Natural killer cell treated with Interleukin-12 subunit alpha and Interleukin-12 subunit beta and Interleukin-15 and Interleukin-18, amount 100 ng/mL, for 72 hours (primary cell): ENCODE results near the gene TUT7. TPM values are rescaled to one million over a fixed set of nuclear protein-coding genes. Genes with fewer than 3 reads are reported as not detected.

Source experiments
- ATAC-seq, 2 donors: fragments of 150-1000 bp; cut with Tn5 transposase in 1 of 2; sonication (Bioruptor Pico), chemical (Tn5 transposase) in 1 of 2; 2 replicates each; pipeline ENCODE4 v1.10.0; 2021
- DNase-seq: peaks from one replicate; pipeline ENCODE4 v3.0.0; 2022; ENCODE audit warnings: low spot score
- H3K27ac Mint-ChIP-seq, 2 donors: 1 replicate in 1 of 2; 2 replicates in 1 of 2; pipeline ENCODE4 v1.8.0; 2022; ENCODE audit warnings: mixed read lengths in 2 of 2, mild to moderate bottlenecking in 1 of 2, moderate library complexity in 1 of 2
- H3K27me3 Mint-ChIP-seq, 2 donors: 1 replicate in 1 of 2; 2 replicates in 1 of 2; pipeline ENCODE4 v1.8.0; 2022; ENCODE audit warnings: mixed read lengths in 2 of 2
- H3K36me3 Mint-ChIP-seq: one replicate; pipeline ENCODE4 v1.8.0; 2022; ENCODE audit warnings: mixed read lengths
- H3K4me1 Mint-ChIP-seq, 2 donors: 1 replicate in 1 of 2; 2 replicates in 1 of 2; pipeline ENCODE4 v1.8.0; 2022; ENCODE audit warnings: low read depth in 2 of 2, mixed read lengths in 2 of 2, mild to moderate bottlenecking in 1 of 2
- H3K4me3 Mint-ChIP-seq: one replicate; pipeline ENCODE4 v1.8.0; 2022; ENCODE audit warnings: mixed read lengths
- H3K9me3 Mint-ChIP-seq: 2 replicates; pipeline ENCODE4 v1.8.0; 2022; ENCODE audit warnings: mixed read lengths
- total RNA-seq, 2 donors: library from RNA; stranded (reverse); gene quantifications; one replicate each; pipeline ENCODE4 v1.2.3, GENCODE V29; 2022

The TUT7 gene
- total RNA-seq, 2 donors from 2014 or later = 51.0 to 58.9 TPM

- DNase-seq (no peak), ATAC-seq (no peak)
- H3K4me1 Mint-ChIP-seq = peaks cover 0 to 4% of the 10 kb centered on the region in 2 donors
These were observed 100.6 kb downstream of the TUT7 start for GRCh38 chr9:86253577-86253976.

DNA sequence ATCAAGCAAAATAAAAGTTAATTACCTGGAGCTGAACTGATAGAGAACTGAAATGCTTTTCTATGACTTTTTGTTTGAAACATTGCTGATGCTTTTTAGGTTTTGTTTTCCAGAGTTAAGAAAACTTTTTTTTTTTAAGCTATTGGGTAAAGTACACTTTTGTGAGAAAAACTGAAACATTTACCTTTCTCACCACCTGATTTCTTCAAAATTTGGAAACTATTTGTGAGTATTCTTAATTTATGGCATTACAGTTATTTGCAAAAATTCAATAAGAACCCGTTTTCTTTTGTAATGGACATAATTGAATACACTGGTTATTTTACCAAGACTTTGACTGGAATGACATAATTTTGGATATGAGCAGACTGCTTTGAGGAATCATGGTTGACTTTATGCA is 101.3 kb downstream of the TUT7 start:
- H3K27me3 Mint-ChIP-seq = peaks cover 0 to 3% of the 10 kb centered on the region in 2 donors
- no peak overlapping the region for H3K4me3 Mint-ChIP-seq
- no peak for ATAC-seq
- H3K36me3 Mint-ChIP-seq = no peaks in the 10 kb centered on the region
- no peak overlapping the region for H3K27ac Mint-ChIP-seq
- H3K9me3 Mint-ChIP-seq = no peaks in the 10 kb centered on the region
- H3K4me1 Mint-ChIP-seq = peaks cover 0 to 4% of the 10 kb centered on the region in 2 donors
- no peak for DNase-seq

More at GRCh38 chr9:86253577-86253976, 100.6 kb downstream of the TUT7 start:
- H3K4me3 Mint-ChIP-seq = no peak overlapping the region
- H3K36me3 Mint-ChIP-seq = no peaks in the 10 kb centered on the region
- H3K9me3 Mint-ChIP-seq = no peaks in the 10 kb centered on the region
- no peak overlapping the region for H3K27ac Mint-ChIP-seq
- H3K27me3 Mint-ChIP-seq = peaks cover 0 to 3% of the 10 kb centered on the region in 2 donors

- no peak overlapping the region for H3K27ac Mint-ChIP-seq
- H3K4me3 Mint-ChIP-seq = no peak overlapping the region
- no peak for ATAC-seq
- H3K9me3 Mint-ChIP-seq = no peaks in the 10 kb centered on the region
- no peaks in the 10 kb centered on the region for H3K36me3 Mint-ChIP-seq
- no peaks in the 10 kb centered on the region for H3K4me1 Mint-ChIP-seq
- no peak for DNase-seq
- H3K27me3 Mint-ChIP-seq = peaks cover 0 to 10% of the 10 kb centered on the region in 2 donors
These were observed 104.1 kb downstream of the TUT7 start for GRCh38 chr9:86250123-86250522.

- Mint-ChIP-seq H3K27ac (no peak overlapping the region), H3K9me3 (no peaks in the 10 kb centered on the region), H3K4me1 (no peaks in the 10 kb centered on the region), H3K27me3 (peaks cover 0 to 10% of the 10 kb centered on the region in 2 donors), H3K4me3 (no peak overlapping the region), H3K36me3 (no peaks in the 10 kb centered on the region)
- ATAC-seq (no peak), DNase-seq (no peak)
These were observed 105.5 kb downstream of the TUT7 start for GRCh38 chr9:86248746-86249145.

DNA sequence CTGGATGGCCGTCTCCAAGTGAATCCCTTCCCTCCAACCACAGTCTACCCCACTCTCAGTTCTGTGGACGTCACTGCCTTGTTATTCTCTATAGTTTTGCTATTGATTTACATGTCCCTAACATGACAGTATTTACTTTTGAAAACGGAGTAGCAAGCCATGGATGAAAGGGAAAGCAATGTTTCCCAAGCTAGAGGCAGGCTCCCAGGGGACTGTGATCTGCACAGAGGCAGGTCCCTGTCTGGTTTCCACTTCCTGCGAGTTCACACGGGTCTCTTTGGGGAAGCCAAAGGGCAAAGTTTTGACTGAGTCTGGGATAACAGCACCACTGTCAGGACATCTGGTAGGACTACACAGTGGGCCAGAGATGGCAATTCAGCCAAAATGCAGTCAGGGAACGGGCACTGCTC is 107.5 kb downstream of the TUT7 start:
- Mint-ChIP-seq H3K9me3 (no peaks in the 10 kb centered on the region), H3K27ac (no peak overlapping the region), H3K27me3 (peaks cover 0 to 9% of the 10 kb centered on the region in 2 donors), H3K4me3 (no peak overlapping the region), H3K4me1 (no peaks in the 10 kb centered on the region), H3K36me3 (no peaks in the 10 kb centered on the region)
- DNase-seq = no peak
- peak in 1 of 2 donors; percentile 56 for ATAC-seq

GRCh38 chr9:86242071-86242470 is 112.1 kb downstream of the TUT7 start:
- no peak for DNase-seq
- H3K4me1 Mint-ChIP-seq = no peaks in the 10 kb centered on the region
- H3K27ac Mint-ChIP-seq = no peak overlapping the region
- H3K27me3 Mint-ChIP-seq = peaks cover 6% of the 10 kb centered on the region in 2 donors
- no peak for ATAC-seq
- H3K36me3 Mint-ChIP-seq = no peaks in the 10 kb centered on the region
- H3K4me3 Mint-ChIP-seq = no peak overlapping the region
- H3K9me3 Mint-ChIP-seq = no peaks in the 10 kb centered on the region

DNA sequence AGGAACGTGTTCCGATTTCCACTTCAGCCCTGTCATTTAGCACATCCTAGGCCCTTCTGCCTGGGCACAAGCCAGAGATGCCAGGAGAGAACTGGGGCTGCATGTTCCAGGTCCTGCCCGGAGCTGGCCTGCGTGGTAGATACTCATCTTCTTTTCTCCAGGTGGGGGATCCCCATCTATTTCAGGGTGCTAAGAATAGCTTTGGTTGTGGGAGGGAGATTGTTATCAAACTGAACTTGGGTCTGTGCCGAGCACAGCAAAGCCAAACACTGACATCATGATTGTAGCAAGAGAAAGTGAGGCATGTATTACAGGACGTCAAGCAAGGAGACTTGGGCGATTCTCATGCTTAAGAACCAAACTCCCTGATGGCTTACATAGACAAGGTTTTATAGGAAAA is 113.0 kb downstream of the TUT7 start:
- no peaks in the 10 kb centered on the region for H3K36me3 Mint-ChIP-seq
- H3K4me3 Mint-ChIP-seq = no peak overlapping the region
- ATAC-seq = no peak
- H3K4me1 Mint-ChIP-seq = no peaks in the 10 kb centered on the region
- DNase-seq = no peak
- no peak overlapping the region for H3K27ac Mint-ChIP-seq
- peaks cover 5 to 6% of the 10 kb centered on the region in 2 donors for H3K27me3 Mint-ChIP-seq
- H3K9me3 Mint-ChIP-seq = no peaks in the 10 kb centered on the region

GRCh38 chr9:86238861-86239770 is 115.1 kb downstream of the TUT7 start:
- ATAC-seq (no peak), DNase-seq (no peak)
- H3K9me3 Mint-ChIP-seq = no peaks in the 10 kb centered on the region
- H3K4me1 Mint-ChIP-seq = no peaks in the 10 kb centered on the region
- H3K4me3 Mint-ChIP-seq = no peak overlapping the region
- H3K27ac Mint-ChIP-seq = no peak overlapping the region
- no peaks in the 10 kb centered on the region for H3K36me3 Mint-ChIP-seq
- H3K27me3 Mint-ChIP-seq = peaks cover 7 to 19% of the 10 kb centered on the region in 2 donors

Other genes with a start within 250 kb of the TUT7 start
- under 1 TPM in 1 of 2 donors, not detected in 1; 0.43 TPM for gene C9orf153, start 94.8 kb downstream of the TUT7 start, total RNA-seq
- gene ISCA1, start 71.9 kb downstream of the TUT7 start, total RNA-seq = 10 to 100 TPM; 18.9 to 20.9 TPM